DMS153 treated with DMSO at 0.1 percent for 48 hours (cell line): ENCODE measurements around the gene TP53INP2.
"Not testable (repeated sequence)": the region's sequence is repeated elsewhere in the genome, so short reads cannot be mapped to it uniquely, and the experiment has no call there.

Experiments used
- DNase-seq: peaks from one replicate; lab custom pipeline; 2025; ENCODE audit not compliant: unreplicated experiment; lab: John Stamatoyannopoulos, UW

TP53INP2 gene

GRCh38 chr20:34705397-34706301 is 1.5 kb downstream of the TP53INP2 start:
- peak; percentile 15 for DNase-seq

GRCh38 chr20:34706302-34706875 is 2.2 kb downstream of the TP53INP2 start:
- no peak for DNase-seq

- no peak for DNase-seq
These were observed 3.0 kb downstream of the TP53INP2 start for GRCh38 chr20:34706912-34707784.

GRCh38 chr20:34708621-34709043 is 4.5 kb downstream of the TP53INP2 start:
- peak; percentile 46 for DNase-seq

- peak; percentile 71 for DNase-seq
These were observed 5.1 kb downstream of the TP53INP2 start for GRCh38 chr20:34709044-34709830.

- peak; percentile 71 for DNase-seq
These were observed 5.9 kb downstream of the TP53INP2 start for GRCh38 chr20:34709831-34710567.

- DNase-seq: no peak
These were observed 6.4 kb downstream of the TP53INP2 start for GRCh38 chr20:34710568-34710839.

- DNase-seq: no peak
These were observed 6.9 kb downstream of the TP53INP2 start for GRCh38 chr20:34710861-34711574.

- no peak for DNase-seq
These were observed 7.8 kb downstream of the TP53INP2 start for GRCh38 chr20:34711813-34712430.

GRCh38 chr20:34712525-34713192 is 8.5 kb downstream of the TP53INP2 start:
- no peak for DNase-seq

GRCh38 chr20:34713194-34713943 is 9.2 kb downstream of the TP53INP2 start:
- no peak for DNase-seq

GRCh38 chr20:34713944-34714515 is 9.9 kb downstream of the TP53INP2 start:
- DNase-seq: not testable (repeated sequence)

GRCh38 chr20:34715384-34715783 is 11.2 kb downstream of the TP53INP2 start:
- no peak for DNase-seq

- no peak for DNase-seq
These were observed 12.7 kb downstream of the TP53INP2 start for GRCh38 chr20:34716921-34717229.

GRCh38 chr20:34717230-34718095 is 13.3 kb downstream of the TP53INP2 start:
- DNase-seq: no peak

GRCh38 chr20:34719242-34720017 is 15.3 kb downstream of the TP53INP2 start:
- DNase-seq: not testable (repeated sequence)
